Keratinocyte (primary cell): Measurements from ENCODE around the gene WWC2. TPM values are rescaled to one million over a fixed set of nuclear protein-coding genes. Genes with fewer than 3 reads are reported as not detected.

ENCODE experiments used
- DNase-seq: peaks from one replicate; pipeline ENCODE4 v3.0.0-alpha.2; 2011; ENCODE audit warnings: low read depth, missing footprints, low spot score
- FAIRE-seq: peaks from 2 replicates; lab custom pipeline; 2011; peaks lifted over from hg19 to GRCh38; lab: Jason Lieb, UNC
- H2AFZ ChIP-seq: 2 replicates; pipeline ENCODE4 v1.6.0; 2012; ENCODE audit warnings: low read length, control low read depth, inconsistent platforms; ENCODE audit not compliant: control insufficient read depth
- H3K27ac ChIP-seq: 2 replicates; pipeline ENCODE4 v1.5.1; 2011; ENCODE audit warnings: low read length; ENCODE audit not compliant: control insufficient read depth, insufficient read depth
- H3K27me3 ChIP-seq: 3 replicates; pipeline ENCODE4 v1.6.0; 2011; ENCODE audit warnings: low read length; ENCODE audit not compliant: control insufficient read depth, insufficient read depth; ENCODE audit errors: extremely low read depth
- H3K36me3 ChIP-seq, 2 experiments: 2 replicates in 1 of 2; 3 replicates in 1 of 2; pipeline ENCODE4 v1.5.1; 2011; ENCODE audit warnings: low read length in 2 of 2, mild to moderate bottlenecking in 1 of 2; ENCODE audit not compliant: control insufficient read depth in 2 of 2, insufficient read depth in 2 of 2; ENCODE audit errors: extremely low read depth in 1 of 2
- H3K4me1 ChIP-seq: 3 replicates; pipeline ENCODE4 v1.5.1; 2011; ENCODE audit warnings: low read length; ENCODE audit not compliant: control insufficient read depth, insufficient read depth; ENCODE audit errors: extremely low read depth
- H3K4me2 ChIP-seq: 3 replicates; pipeline ENCODE4 v1.6.0; 2011; ENCODE audit warnings: low read depth, low read length; ENCODE audit not compliant: control insufficient read depth, insufficient read depth; ENCODE audit errors: extremely low read depth
- H3K4me3 ChIP-seq, 3 experiments: fragments of 200-600 bp in 1 of 3; sonication (generic) in 1 of 3; 2 replicates in 2 of 3; 3 replicates in 1 of 3; pipeline ENCODE4 v1.5.1; 2011 to 2016; ENCODE audit warnings: low read length in 3 of 3, mild to moderate bottlenecking in 3 of 3, control low read depth in 2 of 3, inconsistent platforms in 1 of 3, low read depth in 1 of 3, mixed read lengths in 1 of 3, mixed run types in 1 of 3, moderate library complexity in 1 of 3; ENCODE audit not compliant: control insufficient read depth in 2 of 3, insufficient read depth in 2 of 3; ENCODE audit errors: extremely low read depth in 1 of 3
- H3K79me2 ChIP-seq: 2 replicates; pipeline ENCODE4 v1.6.0; 2012; ENCODE audit warnings: low read length; ENCODE audit not compliant: control insufficient read depth, insufficient read depth
- H3K9ac ChIP-seq: 3 replicates; pipeline ENCODE4 v1.6.0; 2011; ENCODE audit warnings: low read length; ENCODE audit not compliant: control insufficient read depth, insufficient read depth; ENCODE audit errors: extremely low read depth
- H3K9me1 ChIP-seq: 3 replicates; pipeline ENCODE4 v1.6.0; 2011; ENCODE audit warnings: low read length; ENCODE audit not compliant: control insufficient read depth, insufficient read depth; ENCODE audit errors: extremely low read depth
- H3K9me3 ChIP-seq: 2 replicates; pipeline ENCODE4 v1.5.1; 2012; ENCODE audit warnings: low read depth, low read length; ENCODE audit not compliant: control insufficient read depth
- H4K20me1 ChIP-seq: 3 replicates; pipeline ENCODE4 v1.6.0; 2011; ENCODE audit warnings: low read length; ENCODE audit not compliant: control insufficient read depth, insufficient read depth; ENCODE audit errors: extremely low read depth
- EZH2 ChIP-seq: IDR thresholded peaks from one replicate; pipeline ENCODE4 v1.6.1; 2012; ENCODE audit warnings: inconsistent platforms, mild to moderate bottlenecking, low read length, moderate library complexity
- dilution Hi-C: fragments of 300-500 bp; cut with MboI; formaldehyde crosslinking; loops from one replicate; pipeline ENCODE4 v1.7.0; 2020; ENCODE audit warnings: low sequenced_read_pairs; ENCODE audit not compliant: extremely low pct_ligation_motif_present
- polyA plus RNA-seq, 5 experiments: library from polyadenylated mRNA; depleted of rRNA in 3 of 5; stranded (reverse) in 3 of 5; stranded (forward) in 1 of 5; unstranded in 1 of 5; fragments of >200 nt; gene quantifications; 1 replicate in 1 of 5; 2 replicates in 3 of 5; 3 replicates in 1 of 5; pipeline versions ENCODE4 v1.2.1 to v1.2.3, GENCODE V29; 2011 to 2012; ENCODE audit warnings: missing spikeins in 2 of 5, low read depth in 1 of 5, low replicate concordance in 1 of 5
- TF ChIP-seq, protein P1 (sequence below), 3 experiments: IDR thresholded peaks in 1 of 3; conservative IDR thresholded peaks in 1 of 3; optimal IDR thresholded peaks in 1 of 3; 2 replicates in 2 of 3; 3 replicates in 1 of 3; pipeline versions ENCODE3 to v1.5.1; 2011; ENCODE audit warnings: low read length in 3 of 3, mild to moderate bottlenecking in 3 of 3, moderate library complexity in 2 of 3, control low read depth in 1 of 3, inconsistent platforms in 1 of 3; ENCODE audit not compliant: insufficient read depth in 2 of 3; ENCODE audit errors: extremely low read depth in 1 of 3

Gene WWC2
- polyA plus RNA-seq, 1 donor (not counting 4 experiments of a cell fraction or from before 2014, with no cell fraction given) = 15.4 TPM

- FAIRE-seq = no peak
- Histone ChIP-seq H3K4me3 (no peak overlapping the region), H2AFZ (no peak overlapping the region)
Measured at GRCh38 chr4:183057255-183057654, 41.8 kb upstream of the WWC2 start.

GRCh38 chr4:183059797-183060196 lies 39.3 kb upstream of the WWC2 start:
- no peak for FAIRE-seq
- H3K9me3 ChIP-seq = no peaks in the 10 kb centered on the region
- no peak for DNase-seq
- no peak overlapping the region for H3K4me2 ChIP-seq
- no peaks in the 10 kb centered on the region for H3K27me3 ChIP-seq
- no peak overlapping the region for H3K27ac ChIP-seq
- no peaks in the 10 kb centered on the region for H3K4me1 ChIP-seq
- no peak overlapping the region for H3K4me3 ChIP-seq
- TF ChIP-seq EZH2 = no peak
- TF ChIP-seq, protein P1, sequence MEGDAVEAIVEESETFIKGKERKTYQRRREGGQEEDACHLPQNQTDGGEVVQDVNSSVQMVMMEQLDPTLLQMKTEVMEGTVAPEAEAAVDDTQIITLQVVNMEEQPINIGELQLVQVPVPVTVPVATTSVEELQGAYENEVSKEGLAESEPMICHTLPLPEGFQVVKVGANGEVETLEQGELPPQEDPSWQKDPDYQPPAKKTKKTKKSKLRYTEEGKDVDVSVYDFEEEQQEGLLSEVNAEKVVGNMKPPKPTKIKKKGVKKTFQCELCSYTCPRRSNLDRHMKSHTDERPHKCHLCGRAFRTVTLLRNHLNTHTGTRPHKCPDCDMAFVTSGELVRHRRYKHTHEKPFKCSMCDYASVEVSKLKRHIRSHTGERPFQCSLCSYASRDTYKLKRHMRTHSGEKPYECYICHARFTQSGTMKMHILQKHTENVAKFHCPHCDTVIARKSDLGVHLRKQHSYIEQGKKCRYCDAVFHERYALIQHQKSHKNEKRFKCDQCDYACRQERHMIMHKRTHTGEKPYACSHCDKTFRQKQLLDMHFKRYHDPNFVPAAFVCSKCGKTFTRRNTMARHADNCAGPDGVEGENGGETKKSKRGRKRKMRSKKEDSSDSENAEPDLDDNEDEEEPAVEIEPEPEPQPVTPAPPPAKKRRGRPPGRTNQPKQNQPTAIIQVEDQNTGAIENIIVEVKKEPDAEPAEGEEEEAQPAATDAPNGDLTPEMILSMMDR (optimal IDR thresholded peaks at IDR 0.05 in 1 of 3, IDR thresholded peaks at IDR 0.05 in 1 of 3, conservative IDR thresholded peaks at IDR 0.05 in 1 of 3; ENCODE audit: extremely low read depth in 1 of 3, insufficient read depth in 2 of 3, low read length in 3 of 3) = no peak
- H3K79me2 ChIP-seq = no peaks in the 10 kb centered on the region
- H2AFZ ChIP-seq = no peak overlapping the region
- no peaks in the 10 kb centered on the region for H3K9me1 ChIP-seq
- no peaks in the 10 kb centered on the region for H4K20me1 ChIP-seq
- no peak overlapping the region for H3K9ac ChIP-seq
- dilution Hi-C loops = no loop called here
- H3K36me3 ChIP-seq = no peaks in the 10 kb centered on the region

More at GRCh38 chr4:183057255-183057654, 41.8 kb upstream of the WWC2 start:
- Histone ChIP-seq H3K9me1 (no peaks in the 10 kb centered on the region), H3K4me1 (no peaks in the 10 kb centered on the region), H3K9ac (no peak overlapping the region), H3K9me3 (no peaks in the 10 kb centered on the region), H3K27ac (no peak overlapping the region), H4K20me1 (no peaks in the 10 kb centered on the region), H3K27me3 (no peaks in the 10 kb centered on the region), H3K4me2 (no peak overlapping the region), H3K36me3 (no peaks in the 10 kb centered on the region), H3K79me2 (no peaks in the 10 kb centered on the region)
- dilution Hi-C loops = no loop called here
- no peak for DNase-seq
- TF ChIP-seq, protein P1 (optimal IDR thresholded peaks at IDR 0.05 in 1 of 3, IDR thresholded peaks at IDR 0.05 in 1 of 3, conservative IDR thresholded peaks at IDR 0.05 in 1 of 3; ENCODE audit: extremely low read depth in 1 of 3, insufficient read depth in 2 of 3, low read length in 3 of 3) = no peak
- no peak for TF ChIP-seq EZH2
